ENCODE data around the gene SLC39A11.

GRCh38 chr17:72631949-72632684 lies 460.4 kb downstream of the SLC39A11 start:
- TF ChIP-seq TAF1 (IDR thresholded peaks at IDR 0.05; ENCODE audit: low read depth) (no peak), RAD21 (IDR thresholded peaks at IDR 0.05; ENCODE audit: low read depth) (no peak), REST (IDR thresholded peaks at IDR 0.05; ENCODE audit: low read depth) (no peak), CEBPB (IDR thresholded peaks at IDR 0.05) (no peak), CREB1 (IDR thresholded peaks at IDR 0.05; ENCODE audit: low read depth) (no peak)
